Measurements from ENCODE around the gene METTL1. TPM values are rescaled to one million over a fixed set of nuclear protein-coding genes. Genes with fewer than 3 reads are reported as not detected.
"Not testable (repeated sequence)": the region's sequence is repeated elsewhere in the genome, so short reads cannot be mapped to it uniquely, and the experiment has no call there.

Gene METTL1
- total and polyA plus RNA-seq, 5 donors: 5.7 to 15.8 (median 7.5) TPM

DNA sequence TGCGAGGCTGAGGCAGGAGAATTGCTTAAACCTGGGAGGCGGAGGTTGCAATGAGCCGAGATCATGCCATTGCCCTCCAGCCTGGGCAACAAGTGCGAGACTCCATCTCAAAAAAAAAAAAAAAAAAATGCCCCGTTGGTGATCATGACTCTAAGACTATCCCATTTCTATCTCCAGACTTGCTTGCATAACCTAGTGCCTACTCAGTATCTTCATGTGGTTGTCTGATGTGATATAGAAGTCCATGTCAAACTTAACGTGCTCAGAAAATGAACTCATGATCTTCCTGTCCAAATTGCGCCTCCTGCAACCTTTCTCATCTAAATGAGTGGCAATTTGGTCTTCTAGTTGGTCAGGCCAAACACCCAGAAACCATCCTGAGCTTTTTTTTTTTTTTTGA, 6.0 kb upstream of the METTL1 start:
- H3K9me3 ChIP-seq (ENCODE audit: control insufficient read depth, low read length): no peaks in the 10 kb centered on the region
- WGBS: 95% methylated on average over 7 of the region's 7 CpGs
- ATAC-seq (no peak), DNase-seq (no peak)
- no peak overlapping the region for H3K4me3 ChIP-seq (ENCODE audit: low read length)
- H3K4me1 ChIP-seq (ENCODE audit: control insufficient read depth, insufficient read depth, low read length): no peaks in the 10 kb centered on the region
- H3K27ac ChIP-seq (ENCODE audit: low read length): no peak overlapping the region
- intact Hi-C loops (cut with DNase I): no loop called here
- H3K27me3 ChIP-seq (ENCODE audit: control insufficient read depth, insufficient read depth): no peaks in the 10 kb centered on the region

DNA sequence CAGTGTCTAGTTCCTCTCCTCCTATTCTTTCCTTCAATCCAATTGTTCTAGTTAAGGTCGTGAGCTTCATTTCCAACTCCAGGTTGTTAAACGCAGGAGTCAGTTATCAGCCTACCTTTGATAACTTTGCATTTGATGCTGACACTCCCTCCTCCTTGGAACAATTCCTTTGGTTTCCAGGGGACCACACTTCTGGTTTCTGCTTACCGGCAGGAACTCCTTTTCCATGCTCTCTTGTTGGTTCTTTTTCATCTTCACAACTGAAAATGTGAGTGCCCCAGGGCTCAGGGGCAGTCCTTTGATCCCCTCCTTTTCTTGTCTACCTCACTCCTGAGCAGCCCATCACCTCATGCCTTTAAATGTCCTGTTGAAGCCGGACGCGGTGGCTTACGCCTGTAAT, 5.5 kb upstream of the METTL1 start:
- no peak overlapping the region for H3K4me3 ChIP-seq (ENCODE audit: low read length)
- DNase-seq (no peak), ATAC-seq (no peak)
- intact Hi-C loops (cut with DNase I): no loop called here
- no peak overlapping the region for H3K27ac ChIP-seq (ENCODE audit: low read length)
- no peaks in the 10 kb centered on the region for H3K4me1 ChIP-seq (ENCODE audit: control insufficient read depth, insufficient read depth, low read length)
- H3K9me3 ChIP-seq (ENCODE audit: control insufficient read depth, low read length): no peaks in the 10 kb centered on the region
- no peaks in the 10 kb centered on the region for H3K27me3 ChIP-seq (ENCODE audit: control insufficient read depth, insufficient read depth)
- WGBS: 89% methylated on average over 7 of the region's 7 CpGs

DNA sequence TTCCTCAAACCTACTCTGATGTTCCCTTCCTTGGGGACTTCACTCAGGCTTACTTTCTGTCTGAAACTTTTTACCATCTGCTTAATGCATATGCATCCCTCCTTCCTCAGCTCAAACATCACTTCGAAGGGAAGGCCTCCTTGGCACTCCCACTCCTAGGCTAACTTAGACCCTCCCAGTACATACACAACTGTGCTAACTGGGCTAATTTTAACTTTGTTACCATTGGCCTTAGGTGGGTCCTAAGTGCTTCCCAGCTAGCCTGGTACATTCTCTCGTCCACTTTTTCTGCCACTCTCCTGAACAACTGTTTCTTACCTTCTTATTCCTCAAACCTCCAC, 4.3 kb upstream of the METTL1 start:
- no peak overlapping the region for H3K4me3 ChIP-seq (ENCODE audit: low read length)
- no peak overlapping the region for H3K27ac ChIP-seq (ENCODE audit: low read length)
- 83% methylated on average over 2 of the region's 2 CpGs for WGBS
- H3K9me3 ChIP-seq (ENCODE audit: control insufficient read depth, low read length): no peaks in the 10 kb centered on the region
- DNase-seq: no peak
- no peaks in the 10 kb centered on the region for H3K27me3 ChIP-seq (ENCODE audit: control insufficient read depth, insufficient read depth)
- intact Hi-C loops (cut with DNase I): no loop called here
- H3K4me1 ChIP-seq (ENCODE audit: control insufficient read depth, insufficient read depth, low read length): peaks cover 2% of the 10 kb centered on the region
- ATAC-seq: no peak

GRCh38 chr12:57775563-57776246, 3.8 kb upstream of the METTL1 start:
- 78% methylated on average over 4 of the region's 4 CpGs for WGBS
- no peak for DNase-seq
- Histone ChIP-seq H3K4me1 (ENCODE audit: control insufficient read depth, insufficient read depth, low read length) (peaks cover 3% of the 10 kb centered on the region), H3K4me3 (ENCODE audit: low read length) (no peak overlapping the region), H3K9me3 (ENCODE audit: control insufficient read depth, low read length) (no peaks in the 10 kb centered on the region), H3K27me3 (ENCODE audit: control insufficient read depth, insufficient read depth) (no peaks in the 10 kb centered on the region), H3K27ac (ENCODE audit: low read length) (no peak overlapping the region)
- intact Hi-C loops (cut with DNase I): no loop called here
- no peak for ATAC-seq

- Histone ChIP-seq H3K4me3 (ENCODE audit: low read length) (no peak overlapping the region), H3K4me1 (ENCODE audit: control insufficient read depth, insufficient read depth, low read length) (peaks cover 3% of the 10 kb centered on the region), H3K27ac (ENCODE audit: low read length) (no peak overlapping the region), H3K9me3 (ENCODE audit: control insufficient read depth, low read length) (no peaks in the 10 kb centered on the region), H3K27me3 (ENCODE audit: control insufficient read depth, insufficient read depth) (no peaks in the 10 kb centered on the region)
- intact Hi-C loops (cut with DNase I): no loop called here
- DNase-seq (no peak), ATAC-seq (no peak)
- WGBS: 91% methylated on average over 3 of the region's 3 CpGs
These were observed 3.1 kb upstream of the METTL1 start for GRCh38 chr12:57775044-57775443.

- ATAC-seq; H3K4me1 ChIP-seq (ENCODE audit: control insufficient read depth, insufficient read depth, low read length); H3K27me3 ChIP-seq (ENCODE audit: control insufficient read depth, insufficient read depth); H3K9me3 ChIP-seq (ENCODE audit: control insufficient read depth, low read length); H3K4me3 ChIP-seq (ENCODE audit: low read length); H3K27ac ChIP-seq (ENCODE audit: low read length); DNase-seq; intact Hi-C loops (cut with DNase I): not testable (repeated sequence)
- 93% methylated on average over 11 of the region's 11 CpGs for WGBS
These were observed 2.7 kb upstream of the METTL1 start for GRCh38 chr12:57774634-57775033.

DNA sequence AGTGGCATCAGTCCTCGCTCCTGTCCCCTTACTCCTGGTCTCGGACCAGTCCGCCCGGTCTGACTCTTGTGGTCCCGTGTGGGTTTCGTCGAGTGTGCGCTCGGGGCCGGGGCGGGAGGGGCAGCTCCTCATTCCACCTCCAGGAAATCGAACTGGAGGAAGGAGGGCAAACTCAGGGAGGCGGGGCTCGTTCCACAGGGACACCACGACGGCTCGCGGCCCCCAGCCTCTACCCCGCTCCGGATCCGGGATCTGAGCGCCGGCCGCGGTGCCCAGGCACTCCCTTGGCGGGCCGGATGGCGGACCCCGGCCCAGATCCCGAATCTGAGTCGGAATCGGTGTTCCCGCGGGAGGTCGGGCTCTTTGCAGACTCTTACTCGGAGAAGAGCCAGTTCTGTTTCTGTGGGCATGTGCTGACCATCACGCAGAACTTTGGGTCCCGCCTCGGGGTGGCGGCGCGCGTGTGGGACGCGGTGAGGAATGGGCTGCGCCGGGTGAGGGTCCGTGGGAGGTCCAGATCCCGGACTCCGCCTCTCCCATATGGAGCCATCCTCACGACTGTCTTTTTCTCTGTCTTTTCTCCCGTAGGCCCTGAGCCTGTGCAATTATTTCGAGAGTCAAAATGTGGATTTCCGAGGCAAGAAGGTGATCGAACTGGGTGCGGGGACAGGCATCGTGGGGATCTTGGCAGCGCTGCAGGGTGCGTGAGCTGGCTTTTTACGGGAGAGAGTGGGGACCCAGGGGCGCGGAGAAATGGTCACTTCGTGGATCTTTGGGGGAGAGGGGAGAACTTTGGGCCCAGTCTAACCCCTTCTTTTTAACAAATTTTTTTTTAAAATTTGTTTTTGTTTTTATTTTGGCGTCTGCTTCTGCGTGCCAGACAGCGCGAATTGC, 771 bp upstream of the METTL1 start, which contains the start of gene EEF1AKMT3:
TSS of gene EEF1AKMT3 (plus strand) at position 186 of the 894 bp plus-strand sequence. CDS start at position 297, 111 bp downstream.
- Histone ChIP-seq H3K4me1 (ENCODE audit: control insufficient read depth, insufficient read depth, low read length) (peaks cover 3% of the 10 kb centered on the region), H3K27me3 (ENCODE audit: control insufficient read depth, insufficient read depth) (no peaks in the 10 kb centered on the region), H3K27ac (ENCODE audit: low read length) (peak within 1 kb of the TSS; percentile 73), H3K9me3 (ENCODE audit: control insufficient read depth, low read length) (no peaks in the 10 kb centered on the region), H3K4me3 (ENCODE audit: low read length) (peak within 1 kb of the TSS; percentile 49)
- 2% methylated on average over 67 of the region's 67 CpGs for WGBS
- peak; percentile 74 to 88 (median 87) for DNase-seq
- peak; percentile 75 to 81 for ATAC-seq
- intact Hi-C loops (cut with DNase I): no loop called here

DNA sequence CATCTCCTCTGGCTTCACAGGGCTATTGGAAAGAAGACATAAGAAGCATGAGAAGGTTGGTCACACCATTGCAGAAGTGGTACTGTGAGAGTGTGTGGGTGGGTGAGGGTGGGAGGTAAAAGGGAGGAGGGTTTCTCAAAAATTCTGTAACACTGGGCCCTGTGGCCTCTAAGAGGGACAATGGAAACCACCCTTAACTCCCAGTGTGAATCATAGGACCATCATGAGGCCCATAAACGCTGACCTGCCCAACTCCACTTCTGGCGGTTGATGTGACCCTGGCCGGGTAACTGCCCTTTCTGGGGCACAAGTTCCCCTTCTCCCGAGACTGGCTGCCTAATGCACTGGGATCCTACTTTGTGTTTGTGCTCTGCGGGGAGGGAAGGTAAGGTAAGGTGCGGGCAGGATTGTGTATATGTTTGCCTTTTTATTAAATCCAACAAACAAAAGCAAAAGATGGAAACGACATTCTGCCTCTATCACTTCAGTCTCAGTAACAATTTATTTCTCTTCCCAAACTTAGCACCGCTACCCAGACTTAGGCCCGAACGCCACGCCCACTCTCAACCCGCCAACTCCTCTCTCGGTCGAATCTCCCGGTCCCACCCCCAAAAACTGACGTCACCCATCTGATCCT, 551 bp downstream of the METTL1 start:
- Histone ChIP-seq H3K27me3 (ENCODE audit: control insufficient read depth, insufficient read depth) (no peaks in the 10 kb centered on the region), H3K27ac (ENCODE audit: low read length) (peak overlapping the region; percentile 34), H3K4me3 (ENCODE audit: low read length) (peak overlapping the region; percentile 49), H3K4me1 (ENCODE audit: control insufficient read depth, insufficient read depth, low read length) (peaks cover 3% of the 10 kb centered on the region), H3K9me3 (ENCODE audit: control insufficient read depth, low read length) (no peaks in the 10 kb centered on the region)
- intact Hi-C loops (cut with DNase I): no loop called here
- 2% methylated on average over 16 of the region's 16 CpGs for WGBS
- ATAC-seq (peak; percentile 83 to 89), DNase-seq (peak; percentile 94 to 96 (median 95))

DNA sequence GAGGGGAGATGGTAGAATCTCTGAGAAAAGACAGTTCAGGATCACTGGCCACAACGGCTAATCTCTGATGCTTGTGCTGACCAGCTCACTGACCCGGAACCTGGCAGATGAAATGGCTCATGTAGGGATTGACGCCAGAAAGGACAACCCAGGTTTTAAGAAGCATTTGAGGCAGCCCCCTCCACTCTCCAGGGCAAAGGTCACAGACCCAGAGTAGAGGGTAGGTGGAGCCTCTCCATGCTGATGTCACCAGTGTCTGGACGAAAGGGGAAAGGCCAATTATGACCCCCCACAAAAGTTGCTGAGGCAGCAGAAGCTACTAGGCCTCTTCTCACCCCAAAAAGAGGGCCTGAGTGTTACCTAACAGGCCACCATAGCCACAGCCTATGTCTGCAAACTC, 1.2 kb downstream of the METTL1 start:
- Histone ChIP-seq H3K27me3 (ENCODE audit: control insufficient read depth, insufficient read depth) (no peaks in the 10 kb centered on the region), H3K9me3 (ENCODE audit: control insufficient read depth, low read length) (no peaks in the 10 kb centered on the region), H3K27ac (ENCODE audit: low read length) (no peak overlapping the region), H3K4me3 (ENCODE audit: low read length) (no peak overlapping the region), H3K4me1 (ENCODE audit: control insufficient read depth, insufficient read depth, low read length) (peaks cover 3% of the 10 kb centered on the region)
- ATAC-seq (no peak), DNase-seq (no peak)
- intact Hi-C loops (cut with DNase I): no loop called here
- 90% methylated on average over 4 of the region's 4 CpGs for WGBS

DNA sequence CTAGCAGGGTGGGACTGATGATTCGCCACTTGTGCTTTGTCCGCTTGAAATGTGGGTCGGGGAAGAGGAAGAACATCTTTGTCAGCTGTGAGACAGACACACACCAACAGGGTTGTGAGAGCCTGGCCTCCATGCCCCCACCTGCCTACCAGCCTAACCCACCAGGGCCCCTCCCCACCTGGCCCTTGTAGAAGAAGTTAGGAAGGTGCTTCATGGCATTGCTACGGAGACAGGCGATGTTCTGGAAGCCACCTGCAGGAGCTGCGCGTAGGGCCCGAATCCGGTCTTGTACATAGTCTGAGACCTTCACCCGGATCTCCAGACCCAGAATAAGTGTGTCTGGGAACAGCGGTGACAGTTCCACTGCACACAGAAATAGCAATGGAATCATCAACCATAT, 2.3 kb downstream of the METTL1 start:
- Histone ChIP-seq H3K4me1 (ENCODE audit: control insufficient read depth, insufficient read depth, low read length) (peaks cover 7% of the 10 kb centered on the region), H3K4me3 (ENCODE audit: low read length) (no peak overlapping the region), H3K27ac (ENCODE audit: low read length) (no peak overlapping the region), H3K27me3 (ENCODE audit: control insufficient read depth, insufficient read depth) (no peaks in the 10 kb centered on the region), H3K9me3 (ENCODE audit: control insufficient read depth, low read length) (no peaks in the 10 kb centered on the region)
- no peak for DNase-seq
- 97% methylated on average over 11 of the region's 11 CpGs for WGBS
- intact Hi-C loops (cut with DNase I): no loop called here
- no peak for ATAC-seq

DNA sequence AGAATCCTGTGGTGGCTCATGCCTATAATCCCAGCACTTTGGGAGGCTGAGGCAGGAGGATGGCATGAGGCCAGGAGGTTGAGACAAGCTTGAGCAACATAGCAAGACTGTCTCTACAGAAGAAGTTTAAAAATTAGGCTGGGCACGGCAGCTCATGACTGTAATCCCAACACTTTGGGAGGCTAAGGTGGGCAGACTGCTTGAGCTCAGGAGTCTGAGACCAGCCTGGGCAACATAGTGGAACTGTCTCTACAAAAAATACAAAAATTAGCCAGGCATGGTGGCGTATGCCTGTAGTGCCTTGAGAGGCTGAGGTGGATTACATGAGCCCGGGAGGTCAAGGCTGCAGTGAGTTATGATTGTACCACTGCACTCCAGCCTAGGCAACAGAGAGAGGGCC, 4.0 kb downstream of the METTL1 start:
- H3K9me3 ChIP-seq (ENCODE audit: control insufficient read depth, low read length): no peaks in the 10 kb centered on the region
- DNase-seq: no peak
- ATAC-seq: no peak
- H3K4me1 ChIP-seq (ENCODE audit: control insufficient read depth, insufficient read depth, low read length): peaks cover 7% of the 10 kb centered on the region
- WGBS: 95% methylated on average over 3 of the region's 3 CpGs
- no peak overlapping the region for H3K4me3 ChIP-seq (ENCODE audit: low read length)
- H3K27ac ChIP-seq (ENCODE audit: low read length): no peak overlapping the region
- intact Hi-C loops (cut with DNase I): no loop called here
- H3K27me3 ChIP-seq (ENCODE audit: control insufficient read depth, insufficient read depth): no peaks in the 10 kb centered on the region
